GM12874 (cell line): ENCODE results near the gene PPP1R14B.

Experiments
- TF ChIP-seq, protein P1 (sequence below): IDR thresholded peaks from 2 replicates; pipeline ENCODE4 v1.5.1; 2011; ENCODE audit warnings: low read depth, mild to moderate bottlenecking, control low read depth, low read length, moderate library complexity; ENCODE audit not compliant: insufficient read depth

The PPP1R14B gene

DNA sequence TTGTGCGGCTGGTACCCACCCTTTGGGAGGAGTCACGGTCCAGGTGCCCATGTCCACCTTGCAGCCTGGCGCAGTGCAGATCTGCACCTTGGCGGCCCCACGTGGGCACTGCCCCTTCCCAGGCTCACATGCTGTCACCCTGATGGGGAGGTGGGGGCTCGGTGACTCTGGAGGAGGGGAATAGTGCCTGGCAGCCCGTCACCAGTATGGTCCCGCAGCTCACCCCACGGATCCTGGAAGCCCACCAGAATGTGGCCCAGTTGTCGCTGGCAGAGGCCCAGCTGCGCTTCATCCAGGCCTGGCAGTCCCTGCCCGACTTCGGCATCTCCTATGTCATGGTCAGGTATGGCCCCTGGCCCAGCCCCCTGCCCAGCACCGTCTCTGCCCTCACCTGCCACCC lies 25.9 kb downstream of the PPP1R14B start:
- TF ChIP-seq, protein P1, sequence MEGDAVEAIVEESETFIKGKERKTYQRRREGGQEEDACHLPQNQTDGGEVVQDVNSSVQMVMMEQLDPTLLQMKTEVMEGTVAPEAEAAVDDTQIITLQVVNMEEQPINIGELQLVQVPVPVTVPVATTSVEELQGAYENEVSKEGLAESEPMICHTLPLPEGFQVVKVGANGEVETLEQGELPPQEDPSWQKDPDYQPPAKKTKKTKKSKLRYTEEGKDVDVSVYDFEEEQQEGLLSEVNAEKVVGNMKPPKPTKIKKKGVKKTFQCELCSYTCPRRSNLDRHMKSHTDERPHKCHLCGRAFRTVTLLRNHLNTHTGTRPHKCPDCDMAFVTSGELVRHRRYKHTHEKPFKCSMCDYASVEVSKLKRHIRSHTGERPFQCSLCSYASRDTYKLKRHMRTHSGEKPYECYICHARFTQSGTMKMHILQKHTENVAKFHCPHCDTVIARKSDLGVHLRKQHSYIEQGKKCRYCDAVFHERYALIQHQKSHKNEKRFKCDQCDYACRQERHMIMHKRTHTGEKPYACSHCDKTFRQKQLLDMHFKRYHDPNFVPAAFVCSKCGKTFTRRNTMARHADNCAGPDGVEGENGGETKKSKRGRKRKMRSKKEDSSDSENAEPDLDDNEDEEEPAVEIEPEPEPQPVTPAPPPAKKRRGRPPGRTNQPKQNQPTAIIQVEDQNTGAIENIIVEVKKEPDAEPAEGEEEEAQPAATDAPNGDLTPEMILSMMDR: no peak

DNA sequence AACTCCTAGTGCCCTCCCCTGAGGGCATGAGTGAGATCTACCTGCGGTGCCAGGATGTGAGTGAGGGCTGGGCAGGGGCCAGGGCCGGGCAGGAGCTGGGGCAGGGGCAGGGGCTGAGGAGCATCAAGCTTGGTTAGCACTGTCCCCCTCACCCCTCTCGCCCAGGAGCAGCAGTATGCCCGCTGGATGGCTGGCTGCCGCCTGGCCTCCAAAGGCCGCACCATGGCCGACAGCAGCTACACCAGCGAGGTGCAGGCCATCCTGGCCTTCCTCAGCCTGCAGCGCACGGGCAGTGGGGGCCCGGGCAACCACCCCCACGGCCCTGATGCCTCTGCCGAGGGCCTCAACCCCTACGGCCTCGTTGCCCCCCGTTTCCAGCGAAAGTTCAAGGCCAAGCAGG lies 26.5 kb downstream of the PPP1R14B start:
- TF ChIP-seq, protein P1: no peak

DNA sequence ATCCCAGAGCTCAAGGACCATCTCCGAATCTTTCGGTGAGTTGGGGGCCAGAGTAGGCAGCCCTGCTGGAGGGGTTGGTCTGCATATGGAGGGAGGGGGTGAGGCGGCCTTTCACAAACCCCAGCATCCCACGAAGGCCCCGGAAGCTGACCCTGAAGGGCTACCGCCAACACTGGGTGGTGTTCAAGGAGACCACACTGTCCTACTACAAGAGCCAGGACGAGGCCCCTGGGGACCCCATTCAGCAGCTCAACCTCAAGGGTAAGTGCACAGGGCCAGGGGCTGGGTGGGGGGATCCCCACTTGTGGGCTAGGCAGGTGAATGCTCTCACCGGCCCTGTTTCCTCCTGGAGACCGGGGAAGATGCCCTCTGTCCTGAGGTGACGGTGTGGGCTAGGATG lies 27.0 kb downstream of the PPP1R14B start:
- TF ChIP-seq, protein P1: no peak

DNA sequence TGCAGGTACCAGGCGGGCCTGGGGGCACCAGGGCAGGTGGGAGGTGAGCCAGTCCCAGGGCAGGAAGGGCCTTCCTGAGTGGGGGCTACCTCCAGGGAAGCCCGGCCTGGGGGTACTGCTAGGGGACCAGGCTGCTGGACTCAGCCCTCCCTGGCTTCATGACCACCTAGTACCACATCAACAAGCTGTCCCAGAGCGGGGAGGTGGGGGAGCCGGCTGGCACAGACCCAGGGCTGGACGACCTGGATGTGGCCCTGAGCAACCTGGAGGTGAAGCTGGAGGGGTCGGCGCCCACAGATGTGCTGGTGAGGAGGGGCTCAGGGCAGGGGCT lies 27.4 kb downstream of the PPP1R14B start:
- TF ChIP-seq, protein P1: no peak

DNA sequence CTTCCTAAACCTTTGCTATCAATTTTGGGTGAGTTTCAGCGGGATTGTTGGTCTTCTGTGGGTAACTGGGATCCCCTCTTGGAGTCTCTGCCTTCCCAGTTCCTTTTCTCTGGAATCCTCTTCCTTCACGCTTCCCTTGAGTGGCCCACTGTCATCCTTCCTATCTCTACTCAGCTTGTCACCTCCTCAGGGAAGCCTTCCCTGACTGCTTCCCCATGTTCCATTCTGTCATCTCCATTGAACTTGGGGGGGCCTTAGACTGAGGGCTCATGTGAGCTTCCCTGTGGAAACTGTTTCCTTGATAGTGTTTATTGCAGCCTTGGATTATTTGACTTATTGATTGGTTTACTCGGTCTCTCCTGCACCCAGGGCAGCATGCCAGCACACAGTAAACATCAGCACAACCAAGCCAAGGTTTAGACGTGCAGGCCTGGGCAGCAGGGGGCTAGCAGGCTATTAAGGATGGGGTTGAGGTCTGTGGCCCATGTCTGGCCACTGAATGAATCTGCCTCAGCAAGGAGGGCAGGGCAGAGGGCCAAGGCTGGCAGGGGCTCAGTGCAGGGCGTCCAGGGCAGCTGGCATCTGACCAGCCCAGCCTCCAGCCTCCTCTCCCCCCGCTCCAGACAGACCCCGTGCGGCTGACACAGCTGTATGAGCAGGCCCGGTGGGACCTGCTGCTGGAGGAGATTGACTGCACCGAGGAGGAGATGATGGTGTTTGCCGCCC lies 28.0 kb downstream of the PPP1R14B start:
- TF ChIP-seq, protein P1: no peak

DNA sequence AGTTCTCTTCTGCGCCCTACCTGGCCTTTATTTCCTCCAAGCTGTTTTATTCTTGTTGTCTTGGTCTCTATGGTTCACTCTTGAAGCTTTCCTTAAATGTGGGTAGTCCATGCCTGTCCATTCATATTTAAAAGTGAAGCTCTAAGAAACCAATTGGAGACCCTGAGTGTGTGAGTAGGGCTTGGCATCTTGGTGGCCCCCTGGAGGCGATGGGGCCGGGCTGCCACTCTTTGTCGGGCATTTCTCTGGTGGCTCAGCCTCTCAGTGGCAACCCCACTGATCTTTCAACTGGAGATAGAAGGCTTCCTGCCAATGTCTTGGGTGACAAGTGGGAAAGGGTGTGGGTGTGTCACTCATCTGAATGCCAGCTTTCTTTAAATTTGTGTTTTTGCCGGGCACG lies 29.9 kb downstream of the PPP1R14B start:
- TF ChIP-seq, protein P1: no peak

DNA sequence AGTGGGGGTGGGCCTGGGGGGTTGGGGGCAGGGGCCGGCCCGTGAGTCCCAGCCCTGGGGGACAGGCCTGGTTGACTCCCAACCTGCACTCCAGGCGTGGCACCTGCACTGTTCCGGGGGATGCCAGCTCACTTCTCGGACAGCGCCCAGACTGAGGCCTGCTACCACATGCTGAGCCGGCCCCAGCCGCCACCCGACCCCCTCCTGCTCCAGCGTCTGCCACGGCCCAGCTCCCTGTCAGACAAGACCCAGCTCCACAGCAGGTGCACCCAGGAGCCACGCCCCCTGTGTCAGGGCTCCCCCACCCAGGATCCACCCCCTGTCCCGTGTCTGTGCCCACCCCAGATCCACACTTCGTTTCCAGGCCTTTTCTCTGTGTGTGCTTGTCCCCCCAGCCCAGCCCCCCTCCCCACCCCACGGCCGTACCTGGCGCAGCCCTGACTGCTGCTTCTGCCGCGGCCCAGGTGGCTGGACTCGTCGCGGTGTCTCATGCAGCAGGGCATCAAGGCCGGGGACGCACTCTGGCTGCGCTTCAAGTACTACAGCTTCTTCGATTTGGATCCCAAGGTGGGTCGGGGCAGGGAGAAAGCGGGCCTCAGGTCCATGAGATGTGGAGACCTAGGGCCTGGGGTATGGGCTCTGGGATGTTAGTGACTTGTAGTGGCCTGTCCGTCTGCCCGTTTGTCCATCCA lies 35.4 kb downstream of the PPP1R14B start:
- TF ChIP-seq, protein P1: no peak
